Stimulated activated CD8-positive, alpha-beta memory T cell treated with anti-CD3 and anti-CD28 coated beads, Interleukin-12 subunit alpha, Interleukin-12 subunit beta, amount 100 ng/mL, for 24 hours (primary cell): Measurements from ENCODE around the gene PPP2R2D.

Experiments used
- DNase-seq: peaks from one replicate; pipeline ENCODE4 v3.0.0-alpha.2; 2020; ENCODE audit errors: extremely low read depth

PPP2R2D gene

GRCh38 chr10:131900350-131901152, at the start of gene PPP2R2D:
Gene PPP2R2D (plus strand): TSS chr10:131901008. CDS start chr10:131901149, 141 bp downstream.
- DNase-seq, result peak; percentile 89

GRCh38 chr10:131851346-131851745, 49.5 kb upstream of the PPP2R2D start:
- no peak for DNase-seq

- DNase-seq, result no peak
Observed at GRCh38 chr10:131852176-131852822, 48.5 kb upstream of the PPP2R2D start.

GRCh38 chr10:131852823-131853609, 47.8 kb upstream of the PPP2R2D start:
- no peak for DNase-seq

- DNase-seq, result no peak
Observed at GRCh38 chr10:131853610-131853964, 47.2 kb upstream of the PPP2R2D start.

- no peak for DNase-seq
Observed at GRCh38 chr10:131854579-131855335, 46.1 kb upstream of the PPP2R2D start.

GRCh38 chr10:131855461-131856401, 45.1 kb upstream of the PPP2R2D start:
- DNase-seq, result no peak

- no peak for DNase-seq
Observed at GRCh38 chr10:131856441-131857094, 44.2 kb upstream of the PPP2R2D start.

GRCh38 chr10:131857156-131858117, 43.4 kb upstream of the PPP2R2D start:
- no peak for DNase-seq

GRCh38 chr10:131858118-131858515, 42.7 kb upstream of the PPP2R2D start:
- DNase-seq, result no peak

- DNase-seq, result no peak
Observed at GRCh38 chr10:131858583-131859340, 42.0 kb upstream of the PPP2R2D start.

- DNase-seq, result no peak
Observed at GRCh38 chr10:131859341-131860020, 41.3 kb upstream of the PPP2R2D start.

GRCh38 chr10:131860311-131860710, 40.5 kb upstream of the PPP2R2D start:
- no peak for DNase-seq

- DNase-seq, result no peak
Observed at GRCh38 chr10:131860806-131861440, 39.9 kb upstream of the PPP2R2D start.

- no peak for DNase-seq
Observed at GRCh38 chr10:131862548-131862947, 38.3 kb upstream of the PPP2R2D start.

- no peak for DNase-seq
Observed at GRCh38 chr10:131865223-131865917, 35.4 kb upstream of the PPP2R2D start.
